ENCODE measurements around the gene RBM47. TPM values are rescaled to one million over a fixed set of nuclear protein-coding genes. Genes with fewer than 3 reads are reported as not detected.

Gene RBM47
- total and polyA plus RNA-seq, 9 of the 15 experiments (the other 6 are each of a cell fraction or from before 2014, with no cell fraction given), result 1.4 to 6.4 (median 3.3) TPM

- Histone ChIP-seq H3K79me2 (ENCODE audit: control insufficient read depth, insufficient read depth, low read length) (no peaks in the 10 kb centered on the region), H3K9me3 (replicated peaks; ENCODE audit: control insufficient read depth, insufficient read depth, low read depth, low read length) (no peaks in the 10 kb centered on the region), H3K27me3 (ENCODE audit: control insufficient read depth in 2 of 2, insufficient read depth in 2 of 2, low read length in 2 of 2) (no peaks in the 10 kb centered on the region), H4K20me1 (replicated peaks; ENCODE audit: control insufficient read depth, insufficient read depth, low read length) (no peaks in the 10 kb centered on the region), H3K36me3 (ENCODE audit: control insufficient read depth, insufficient read depth, low read length) (no peaks in the 10 kb centered on the region), H3K4me1 (replicated peaks in 1 of 2; ENCODE audit: control insufficient read depth in 2 of 2, insufficient read depth in 2 of 2, low read length in 2 of 2) (no peaks in the 10 kb centered on the region), H3K9me1 (ENCODE audit: control insufficient read depth, insufficient read depth, low read length) (no peaks in the 10 kb centered on the region), H3K27ac (ENCODE audit: extremely low read depth, low read depth, low read length) (no peak overlapping the region), H3K4me2 (ENCODE audit: insufficient read depth, low read length) (no peak overlapping the region), H2AFZ (ENCODE audit: low read depth, low read length) (no peak overlapping the region), H3K4me3 (no peak overlapping the region), H3K9ac (ENCODE audit: insufficient read depth in 1 of 2, low read depth in 2 of 2, low read length in 2 of 2) (no peak overlapping the region)
- CTCF ChIA-PET (ENCODE audit: low intra/inter-chr PET ratio), result no interaction called here
- DNase-seq (ENCODE audit: extremely low read depth in 1 of 4, low spot score in 3 of 4) (no peak), ATAC-seq (0 out of 3 replicates have a peak, but pooled peaks have one; percentile 26), FAIRE-seq (no peak)
- POLR2A ChIA-PET, result no interaction called here
- BruUV-seq (replicated peaks), result no TSS peak
- in situ Hi-C loops (cut with MboI), result no loop called here
- intact Hi-C loops (cut with micrococcal nuclease), result no loop called here
- 67% methylated on average over 3 of the region's 3 CpGs for WGBS (ENCODE audit: insufficient coverage, low coverage, missing lambda C conversion rate)
- TF ChIP-seq FOXO4 (CRISPR knock-in tag; IDR thresholded peaks at IDR 0.05) (no peak), MXD1 (CRISPR knock-in tag; IDR thresholded peaks at IDR 0.05; ENCODE audit: borderline replicate concordance, poor library complexity, severe bottlenecking) (no peak), ZNF76 (CRISPR knock-in tag; IDR thresholded peaks at IDR 0.05; ENCODE audit: borderline replicate concordance) (no peak), ZFP30 (CRISPR knock-in tag; IDR thresholded peaks at IDR 0.05; ENCODE audit: borderline replicate concordance) (no peak), ETV1 (tag; conservative IDR thresholded peaks at IDR 0.05; ENCODE audit: low read depth) (no peak), CHCHD3 (CRISPR knock-in tag; IDR thresholded peaks at IDR 0.05) (no peak), PHF20 (IDR thresholded peaks at IDR 0.05; ENCODE audit: partially characterized antibody) (no peak), CUX1 (CRISPR knock-in tag; IDR thresholded peaks at IDR 0.05) (no peak), NR3C1 (CRISPR knock-in tag; IDR thresholded peaks at IDR 0.05) (no peak), ZBED1 (IDR thresholded peaks at IDR 0.05) (no peak), POLR2A (conservative IDR thresholded peaks at IDR 0.05) (no peak), ZNF449 (CRISPR knock-in tag; IDR thresholded peaks at IDR 0.05) (no peak)
- TF ChIP-seq, protein P1, sequence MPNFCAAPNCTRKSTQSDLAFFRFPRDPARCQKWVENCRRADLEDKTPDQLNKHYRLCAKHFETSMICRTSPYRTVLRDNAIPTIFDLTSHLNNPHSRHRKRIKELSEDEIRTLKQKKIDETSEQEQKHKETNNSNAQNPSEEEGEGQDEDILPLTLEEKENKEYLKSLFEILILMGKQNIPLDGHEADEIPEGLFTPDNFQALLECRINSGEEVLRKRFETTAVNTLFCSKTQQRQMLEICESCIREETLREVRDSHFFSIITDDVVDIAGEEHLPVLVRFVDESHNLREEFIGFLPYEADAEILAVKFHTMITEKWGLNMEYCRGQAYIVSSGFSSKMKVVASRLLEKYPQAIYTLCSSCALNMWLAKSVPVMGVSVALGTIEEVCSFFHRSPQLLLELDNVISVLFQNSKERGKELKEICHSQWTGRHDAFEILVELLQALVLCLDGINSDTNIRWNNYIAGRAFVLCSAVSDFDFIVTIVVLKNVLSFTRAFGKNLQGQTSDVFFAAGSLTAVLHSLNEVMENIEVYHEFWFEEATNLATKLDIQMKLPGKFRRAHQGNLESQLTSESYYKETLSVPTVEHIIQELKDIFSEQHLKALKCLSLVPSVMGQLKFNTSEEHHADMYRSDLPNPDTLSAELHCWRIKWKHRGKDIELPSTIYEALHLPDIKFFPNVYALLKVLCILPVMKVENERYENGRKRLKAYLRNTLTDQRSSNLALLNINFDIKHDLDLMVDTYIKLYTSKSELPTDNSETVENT (CRISPR knock-in tag; IDR thresholded peaks at IDR 0.05), result no peak
These were observed 123.2 kb downstream of the RBM47 start for GRCh38 chr4:40506492-40506891.
